COR-L47 (cell line): Measurements from ENCODE around the gene FBXL19.
"Not testable (repeated sequence)": the region's sequence is repeated elsewhere in the genome, so short reads cannot be mapped to it uniquely, and the experiment has no call there.

Experiments
- DNase-seq: peaks from one replicate; lab custom pipeline; 2025; lab: John Stamatoyannopoulos, UW

FBXL19 gene

DNA sequence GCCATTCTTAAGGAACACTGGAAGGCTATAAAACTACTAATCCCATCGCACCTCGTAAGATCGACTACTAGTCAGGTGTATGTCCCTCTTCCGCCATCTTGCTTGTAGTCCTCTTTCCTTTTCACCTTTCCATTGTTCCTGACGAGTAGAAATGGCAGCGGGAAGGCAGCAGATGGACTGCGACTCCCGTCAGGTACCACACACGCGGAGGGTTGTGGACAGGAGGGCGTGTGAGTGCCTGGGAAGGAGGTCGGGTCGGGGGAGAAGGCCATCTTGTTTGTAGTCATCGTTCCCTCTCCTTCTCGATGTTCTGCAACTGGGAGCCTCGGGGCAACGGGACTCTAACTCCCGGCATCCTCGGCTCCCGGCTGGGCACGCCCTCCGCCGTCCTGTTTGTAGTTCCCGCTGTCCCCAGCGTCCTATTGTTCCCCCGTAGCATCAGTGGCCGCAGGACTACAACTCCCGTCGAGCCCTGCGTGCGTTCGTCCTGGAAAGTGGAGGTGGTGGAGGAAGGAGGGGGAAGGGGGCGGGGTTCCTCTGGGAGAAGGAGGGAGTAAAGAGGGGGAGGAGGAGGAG lies 324 bp upstream of the FBXL19 start:
- peak; percentile 99 for DNase-seq

DNA sequence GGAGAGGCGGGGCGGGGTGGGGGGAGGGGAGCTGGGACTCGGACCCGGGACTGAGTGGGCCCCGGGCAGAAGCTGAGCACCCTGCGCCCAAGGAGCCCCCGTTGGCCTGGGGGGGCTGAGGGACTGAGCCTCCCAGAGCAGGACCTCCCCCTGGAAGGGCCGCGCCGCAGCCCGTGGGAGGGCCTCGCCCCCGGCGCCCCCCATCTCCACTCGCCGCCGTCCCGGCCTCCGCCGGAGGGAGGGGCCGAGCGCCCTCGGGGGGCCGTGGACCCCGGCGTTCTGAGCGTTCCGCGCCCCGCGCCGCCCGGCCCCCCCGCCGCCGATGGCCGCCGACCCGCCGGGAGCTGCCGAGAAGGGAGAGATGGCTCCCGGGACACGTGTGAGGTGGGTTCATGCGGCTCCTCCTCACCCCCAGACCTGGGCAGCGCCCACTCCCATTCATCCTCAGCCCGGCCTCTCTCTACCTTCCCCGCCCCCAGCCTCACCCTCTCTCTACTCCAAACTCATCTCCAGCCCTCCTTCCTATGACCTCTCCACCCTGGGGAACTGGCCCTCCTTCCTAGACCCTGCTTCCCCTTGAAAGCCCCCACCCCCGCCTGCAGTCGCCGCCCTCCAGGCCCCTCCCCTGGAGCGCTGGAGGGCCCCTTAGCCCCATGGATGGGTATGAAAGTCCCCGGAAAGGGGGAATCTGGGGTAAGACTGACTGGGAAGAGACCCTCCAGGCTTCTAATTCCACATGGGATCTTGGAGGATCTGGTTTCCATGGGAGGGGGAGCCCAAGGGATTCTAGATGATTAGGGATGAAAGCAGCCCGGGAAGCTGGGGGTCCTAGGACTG lies 922 bp downstream of the FBXL19 start:
- no peak for DNase-seq

DNA sequence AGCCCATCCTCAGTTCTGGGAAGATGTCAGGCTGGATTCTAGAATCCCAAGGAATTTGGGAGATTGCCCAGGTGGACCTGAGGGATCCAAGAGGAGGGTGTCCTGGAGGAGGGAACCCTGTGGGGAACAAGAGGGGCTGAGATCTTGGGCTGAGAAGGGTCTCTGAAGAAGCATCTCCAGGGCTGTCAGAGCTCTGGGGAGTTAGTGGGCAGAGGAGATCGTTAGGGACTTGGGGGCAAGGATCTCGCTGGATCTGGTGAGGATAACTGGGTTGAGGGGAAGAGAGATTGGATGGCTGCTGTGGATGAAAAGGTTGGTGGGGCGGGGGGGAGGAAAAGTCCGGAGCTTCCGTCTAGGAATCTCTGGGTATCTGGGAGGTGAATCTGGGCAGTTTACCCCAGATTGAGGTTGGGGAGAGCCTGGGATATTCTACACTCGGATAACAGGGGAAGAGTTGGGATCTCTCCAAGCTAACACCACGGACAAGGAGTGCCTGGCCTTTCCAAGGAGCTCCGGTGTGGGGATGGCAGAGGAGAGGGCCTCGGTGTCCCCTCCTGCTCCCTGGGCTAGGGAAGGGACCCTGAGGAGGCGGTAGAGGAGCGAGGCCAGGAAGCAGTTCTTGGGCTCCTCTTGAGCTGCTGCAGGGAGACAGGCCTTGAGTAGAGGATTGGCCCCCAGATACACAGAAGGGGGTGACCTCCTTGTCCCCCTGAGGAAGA lies 1.7 kb downstream of the FBXL19 start:
- no peak for DNase-seq

- DNase-seq, result no peak
Measured at GRCh38 chr16:30925632-30925987, 2.2 kb downstream of the FBXL19 start.

GRCh38 chr16:30925995-30926811 lies 2.8 kb downstream of the FBXL19 start:
- DNase-seq, result no peak

DNA sequence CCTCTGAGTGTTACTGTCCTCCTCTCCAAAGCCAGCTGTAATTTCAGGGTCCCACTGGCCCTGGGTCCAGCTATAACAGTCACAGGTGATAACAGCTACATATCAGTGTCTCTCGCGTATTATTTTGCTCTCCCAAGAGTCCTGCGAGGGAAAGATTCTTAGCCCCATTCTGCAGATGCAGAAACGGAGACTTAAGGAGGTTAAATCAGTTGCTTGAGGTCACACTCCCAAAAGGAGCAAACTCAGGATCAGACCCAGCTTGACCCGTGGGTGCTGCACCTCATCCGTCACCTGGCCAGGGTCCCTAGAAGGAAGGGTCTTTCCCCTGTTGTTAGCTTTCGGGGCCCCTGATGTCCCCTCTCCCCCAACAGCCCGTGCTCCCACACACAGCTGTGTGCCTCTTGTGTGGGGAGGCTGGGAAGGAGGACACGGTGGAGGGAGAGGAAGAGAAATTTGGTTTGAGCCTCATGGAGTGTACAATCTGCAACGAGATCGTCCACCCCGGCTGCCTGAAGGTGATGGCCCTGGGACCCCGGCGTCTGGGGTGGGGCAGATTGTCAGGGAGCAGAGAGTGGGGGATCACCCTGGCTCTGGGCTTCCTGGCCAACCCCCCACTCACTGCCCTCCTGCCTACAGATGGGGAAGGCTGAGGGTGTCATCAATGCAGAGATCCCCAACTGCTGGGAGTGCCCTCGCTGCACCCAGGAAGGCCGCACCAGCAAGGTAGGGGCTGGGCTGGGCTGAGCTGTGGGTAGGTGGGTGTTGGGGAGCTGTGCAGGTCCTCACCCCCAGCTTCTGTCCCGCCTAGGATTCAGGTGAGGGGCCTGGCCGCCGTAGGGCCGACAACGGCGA lies 3.8 kb downstream of the FBXL19 start:
- DNase-seq, result no peak

DNA sequence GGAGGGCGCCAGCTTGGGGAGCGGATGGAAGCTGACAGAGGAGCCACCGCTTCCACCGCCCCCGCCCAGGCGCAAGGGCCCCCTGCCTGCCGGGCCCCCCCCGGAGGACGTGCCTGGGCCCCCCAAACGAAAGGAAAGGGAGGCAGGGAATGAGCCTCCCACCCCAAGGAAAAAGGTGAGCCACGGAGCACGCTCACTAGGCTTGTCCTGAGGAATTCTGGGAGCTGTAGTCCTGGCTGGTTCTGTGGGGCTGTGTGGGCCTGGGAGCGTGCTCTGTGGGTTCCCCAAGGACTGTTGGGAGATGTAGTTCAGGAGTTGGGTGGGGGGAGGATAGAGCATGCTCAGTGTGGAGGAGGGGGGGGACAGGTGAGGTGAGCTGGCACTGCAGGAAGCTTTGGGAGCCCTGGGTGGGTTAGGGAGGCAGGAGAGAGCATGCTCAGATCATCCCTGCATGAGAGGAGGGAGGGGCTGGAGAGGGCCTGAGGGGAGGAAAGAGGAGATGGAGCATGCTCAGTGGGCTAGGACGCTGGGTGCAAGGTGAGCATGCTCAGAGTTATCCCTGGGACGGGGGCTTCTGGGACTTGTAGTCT lies 4.5 kb downstream of the FBXL19 start:
- peak; percentile 96 for DNase-seq

DNA sequence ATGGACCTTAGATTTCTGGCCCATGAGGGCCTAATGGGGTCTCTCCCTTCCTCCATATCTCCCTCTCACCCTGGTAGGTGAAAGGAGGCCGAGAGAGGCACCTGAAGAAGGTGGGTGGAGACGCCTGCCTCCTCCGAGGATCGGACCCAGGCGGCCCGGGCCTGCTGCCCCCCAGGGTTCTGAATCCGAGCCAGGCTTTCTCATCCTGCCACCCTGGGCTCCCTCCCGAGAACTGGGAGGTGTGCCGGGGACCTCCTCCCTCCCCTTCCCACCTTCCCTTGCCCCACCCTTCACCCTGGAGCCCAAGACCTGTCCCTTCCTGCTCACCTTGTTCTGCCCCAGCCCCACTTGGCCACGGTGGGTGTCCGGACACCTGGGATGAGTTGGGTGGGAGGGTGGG lies 5.0 kb downstream of the FBXL19 start:
- no peak for DNase-seq

- DNase-seq, result no peak
Measured at GRCh38 chr16:30929167-30929566, 5.8 kb downstream of the FBXL19 start.

DNA sequence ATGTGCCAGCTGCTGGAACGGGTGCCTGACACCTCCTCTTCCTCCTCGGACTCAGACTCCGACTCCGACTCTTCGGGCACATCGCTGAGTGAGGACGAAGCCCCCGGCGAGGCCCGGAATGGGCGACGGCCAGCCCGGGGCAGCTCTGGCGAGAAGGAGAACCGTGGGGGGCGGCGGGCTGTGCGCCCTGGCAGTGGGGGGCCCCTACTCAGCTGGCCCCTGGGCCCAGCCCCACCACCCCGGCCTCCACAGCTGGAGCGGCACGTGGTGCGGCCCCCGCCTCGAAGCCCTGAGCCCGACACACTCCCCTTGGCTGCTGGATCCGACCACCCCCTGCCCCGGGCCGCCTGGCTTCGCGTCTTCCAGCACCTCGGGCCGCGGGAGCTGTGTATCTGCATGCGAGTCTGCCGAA lies 6.8 kb downstream of the FBXL19 start:
- no peak for DNase-seq

DNA sequence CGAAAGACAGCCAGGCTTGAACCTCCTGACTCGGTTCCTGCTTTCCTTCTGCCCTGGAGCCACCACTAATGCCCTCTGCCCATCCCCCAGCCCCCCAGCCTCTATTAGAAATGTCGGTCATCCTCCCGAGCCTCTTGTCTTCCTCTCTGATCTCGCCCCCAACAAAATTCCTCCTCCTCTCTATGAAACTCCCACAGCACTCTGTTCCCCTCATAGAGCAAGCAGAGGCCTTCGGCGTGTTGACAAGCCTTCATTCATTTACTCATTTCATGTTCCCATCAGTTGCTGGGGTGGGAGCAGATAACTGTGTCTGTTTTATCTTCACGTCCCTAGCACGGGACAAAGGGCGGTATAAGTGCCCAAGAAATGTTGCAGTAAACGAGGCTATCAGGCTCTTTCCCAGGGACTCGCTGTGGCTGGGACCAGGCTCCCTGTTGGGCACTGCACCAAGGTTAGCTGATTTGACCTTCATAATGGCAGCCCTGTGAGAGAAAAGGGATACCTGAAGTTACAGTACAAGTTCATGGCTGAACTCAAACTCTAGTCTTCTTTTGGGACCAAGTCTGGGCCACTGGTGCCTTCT lies 7.8 kb downstream of the FBXL19 start:
- no peak for DNase-seq

DNA sequence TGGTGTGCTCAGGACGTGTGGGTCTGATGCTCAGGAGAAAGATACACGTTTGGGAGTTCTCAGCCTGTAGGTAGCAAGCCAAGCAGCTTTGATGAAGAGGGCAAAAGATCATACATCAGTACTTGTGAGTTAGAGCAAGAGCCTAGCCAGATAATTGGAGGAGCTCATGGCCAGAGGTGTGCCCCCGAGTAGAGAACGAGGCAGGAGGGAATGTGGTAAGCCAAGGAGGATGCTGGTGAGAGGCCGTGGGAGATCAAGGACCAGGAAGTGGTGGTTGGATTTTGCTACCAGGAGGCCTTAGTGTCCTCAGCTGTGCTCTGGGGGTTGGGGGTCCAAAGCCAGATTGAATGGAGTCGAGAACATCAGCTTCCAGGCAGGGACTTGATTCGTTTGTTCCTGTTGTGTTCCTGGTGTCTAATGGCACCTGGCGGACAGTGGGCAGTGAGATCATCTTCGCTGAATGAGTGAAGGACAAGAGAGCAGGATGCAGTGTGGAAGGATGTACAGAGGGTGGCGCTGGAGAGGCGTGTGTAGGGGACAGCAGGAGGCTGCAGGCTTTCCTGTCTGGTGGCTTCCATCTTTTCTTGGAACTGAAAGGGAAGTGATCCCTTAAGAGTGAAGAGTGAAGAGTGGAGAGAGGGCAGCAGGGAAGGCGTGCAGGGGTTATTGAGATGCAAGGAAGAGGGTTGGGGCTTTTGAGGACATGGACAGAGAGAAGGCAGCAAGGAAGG lies 11.6 kb downstream of the FBXL19 start:
- no peak for DNase-seq

GRCh38 chr16:30937692-30938091 lies 14.3 kb downstream of the FBXL19 start:
- DNase-seq, result no peak

GRCh38 chr16:30939571-30939970 lies 16.2 kb downstream of the FBXL19 start:
- DNase-seq, result not testable (repeated sequence)

DNA sequence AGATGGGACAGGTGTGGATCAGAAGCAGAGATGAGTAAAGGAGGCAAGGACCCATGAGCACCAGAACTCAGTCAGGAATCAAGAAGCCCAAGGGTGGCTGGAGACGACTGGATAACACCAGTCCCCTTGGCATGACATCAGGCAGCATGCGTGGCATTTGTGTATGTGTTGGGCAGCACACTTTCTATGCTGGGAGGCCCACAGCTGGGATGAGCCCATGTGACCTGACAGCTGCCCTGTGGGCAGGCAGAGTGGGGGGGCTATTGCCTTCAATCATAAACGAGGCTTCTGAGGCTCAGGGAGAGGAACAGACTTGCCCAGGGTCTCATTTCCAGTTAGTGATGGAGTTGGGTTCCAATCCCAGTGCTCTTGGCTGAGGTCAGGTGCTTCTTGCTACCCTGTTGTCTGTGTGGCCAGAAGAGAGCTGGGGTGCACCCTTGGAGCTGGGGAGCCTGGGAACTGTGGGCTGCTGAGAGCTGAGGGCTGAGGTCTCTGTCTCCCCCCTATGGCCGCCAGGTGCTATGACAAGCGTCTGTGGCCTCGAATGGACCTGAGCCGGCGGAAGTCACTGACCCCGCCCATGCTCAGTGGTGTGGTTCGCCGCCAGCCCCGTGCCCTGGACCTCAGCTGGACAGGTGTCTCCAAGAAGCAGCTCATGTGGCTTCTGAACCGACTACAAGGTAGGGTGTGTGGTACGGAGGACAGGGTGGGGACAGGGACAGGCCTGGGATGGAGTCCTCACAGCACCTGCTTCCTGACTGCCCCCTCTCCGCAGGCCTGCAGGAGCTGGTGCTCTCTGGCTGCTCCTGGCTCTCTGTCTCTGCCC lies 18.4 kb downstream of the FBXL19 start:
- DNase-seq, result peak; percentile 60

GRCh38 chr16:30942426-30942806 lies 19.0 kb downstream of the FBXL19 start:
- DNase-seq, result no peak

DNA sequence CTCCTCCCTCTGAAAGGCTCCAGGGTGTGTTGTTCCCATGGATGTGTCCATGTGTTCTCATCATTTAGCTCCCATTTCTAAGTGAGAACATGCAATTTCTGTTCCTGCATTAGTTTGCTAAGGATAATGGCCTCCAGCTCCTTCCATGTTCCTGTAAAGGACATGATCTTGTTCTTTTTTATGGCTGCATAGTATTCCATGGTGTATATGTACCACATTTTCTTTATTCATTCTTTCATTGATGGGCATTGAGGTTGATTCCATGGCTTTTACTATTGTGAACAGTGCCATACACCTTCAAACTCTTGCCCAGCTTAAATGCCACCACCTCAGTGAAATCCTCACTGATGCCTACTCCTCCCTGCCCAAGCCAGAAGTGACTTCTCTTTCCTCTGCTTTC lies 21.0 kb downstream of the FBXL19 start:
- DNase-seq, result no peak

DNA sequence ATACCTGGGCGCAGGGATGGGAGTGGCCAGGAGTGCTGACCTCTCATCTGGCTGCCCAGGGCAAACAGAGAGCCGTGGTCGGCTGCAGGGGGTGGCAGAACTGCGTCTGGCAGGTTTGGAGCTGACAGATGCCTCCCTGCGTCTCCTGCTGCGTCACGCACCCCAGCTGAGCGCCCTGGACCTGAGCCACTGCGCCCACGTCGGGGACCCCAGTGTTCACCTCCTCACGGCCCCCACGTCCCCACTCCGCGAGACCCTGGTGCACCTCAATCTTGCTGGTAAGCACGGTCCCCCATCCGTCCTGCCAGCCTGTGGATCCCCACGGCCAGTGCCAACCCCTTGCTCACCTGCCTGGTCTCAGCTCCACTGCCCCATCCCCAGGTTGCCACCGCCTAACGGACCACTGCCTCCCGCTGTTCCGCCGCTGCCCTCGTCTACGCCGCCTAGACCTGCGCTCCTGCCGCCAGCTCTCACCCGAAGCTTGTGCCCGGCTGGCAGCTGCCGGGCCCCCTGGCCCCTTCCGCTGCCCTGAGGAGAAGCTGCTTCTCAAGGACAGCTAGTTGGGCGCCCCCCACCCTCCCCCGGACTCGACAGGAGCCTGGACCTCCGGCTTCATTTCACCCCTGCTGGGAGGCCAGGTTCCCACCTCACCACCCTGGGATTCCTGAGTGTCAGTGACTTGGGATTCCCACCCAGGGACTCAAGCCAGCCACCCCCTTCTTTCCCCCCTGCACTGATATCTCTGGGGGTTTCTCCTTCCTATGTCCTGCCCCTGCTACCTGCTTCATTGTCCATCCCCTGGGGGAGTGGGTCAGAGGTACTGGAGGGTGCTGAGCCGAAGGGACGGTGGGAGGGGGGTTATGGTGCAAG lies 23.5 kb downstream of the FBXL19 start:
- DNase-seq, result no peak
